Heart right ventricle (tissue), 16 donors: Measurements from ENCODE around the gene DHX35. TPM values are rescaled to one million over a fixed set of nuclear protein-coding genes. Genes with fewer than 3 reads are reported as not detected.

ENCODE experiments used
- ATAC-seq, 8 donors: fragments of 200-7000 bp; cut with Tn5 transposase; one replicate each; pipeline ENCODE4 v1.9.1; 2020; ENCODE audit warnings: mild to moderate bottlenecking in 8 of 8, moderate library complexity in 8 of 8, moderate number of reproducible peaks in 1 of 8
- DNase-seq, 2 donors: peaks; one replicate each; pipeline ENCODE4 v3.0.0-alpha.2; 2020
- H3K27ac ChIP-seq, 10 donors: fragments of 200-600 bp; sonication (generic) in 2 of 10; one replicate each; pipeline versions ENCODE4 v1.5.0 to v1.8.0; 2020 to 2022; ENCODE audit warnings: mild to moderate bottlenecking in 3 of 10
- H3K27me3 ChIP-seq, 7 donors: fragments of 200-600 bp; one replicate each; pipeline ENCODE4 v1.8.0; 2021 to 2022; ENCODE audit warnings: mild to moderate bottlenecking in 2 of 7
- H3K36me3 ChIP-seq, 9 donors: fragments of 200-600 bp; sonication (generic) in 1 of 9; one replicate each; pipeline versions ENCODE4 v1.5.0 to v1.8.0; 2020 to 2022; ENCODE audit warnings: mild to moderate bottlenecking in 2 of 9
- H3K4me1 ChIP-seq, 9 donors: fragments of 200-600 bp; sonication (generic) in 1 of 9; one replicate each; pipeline versions ENCODE4 v1.5.0 to v1.8.0; 2020 to 2022; ENCODE audit warnings: mild to moderate bottlenecking in 4 of 9
- H3K4me3 ChIP-seq, 10 donors: fragments of 200-600 bp; sonication (generic) in 2 of 10; one replicate each; pipeline versions ENCODE4 v1.5.0 to v1.8.0; 2020 to 2022; ENCODE audit warnings: mild to moderate bottlenecking in 7 of 10, moderate library complexity in 2 of 10
- H3K9me3 ChIP-seq, 11 donors: fragments of 200-600 bp in 10 of 11; sonication (generic) in 2 of 11; one replicate each; pipeline versions ENCODE4 v1.5.0 to v1.8.0; 2013 to 2022; ENCODE audit warnings: mild to moderate bottlenecking in 2 of 11, control low read depth in 1 of 11, moderate library complexity in 1 of 11
- WGBS, 2 donors: extraction: QIAGEN DNeasy Blood & Tissue Kit; methylation state at CpG; one replicate each; pipeline ENCODE4 v1.1.7; 2013; ENCODE audit warnings: inconsistent platforms in 1 of 2; 5-methylcytosine and 5-hydroxymethylcytosine counted together
- intact Hi-C, 10 donors: fragments of 100-400 bp; cut with DNase I; formaldehyde crosslinking; loops; one replicate each; pipeline versions ENCODE4 v1.11.1 to v1.14.2; 2022
- polyA plus RNA-seq, 2 donors: library from polyadenylated mRNA; stranded (reverse); fragments of 200-250 nt; gene quantifications; one replicate each; pipeline ENCODE4 v1.2.3, GENCODE V29; 2013
- total RNA-seq, 10 donors: library from RNA; stranded (reverse); fragmentation: NEBNext Ultra II Directional in 3 of 10; extraction: Animal tissue kit (Norgen Biotek cat#: 25700) in 3 of 10; gene quantifications; one replicate each; pipeline versions ENCODE4 v1.2.1 to v1.2.4, GENCODE V29; 2021 to 2023
- TF ChIP-seq, protein P1 (sequence below), 9 donors: fragments of 200-600 bp; sonication (generic) in 2 of 9; IDR thresholded peaks; one replicate each; pipeline versions ENCODE4 v1.5.0 to v1.8.0; 2021 to 2022; ENCODE audit warnings: antibody characterized with exemption in 9 of 9, mild to moderate bottlenecking in 5 of 9, moderate library complexity in 1 of 9
- donor health status: Arrhythmogenic right ventricular cardiomyopathy.
- donor health status: ischemic (EF 13 %, LVEDD 7.1; RV severe dilation, severe dysfunction).
- donor health status: healthy with polysubstance abuse.
- donor health status: DM: no; HTN: yes; CAD: no.
- donor health status: DM: no; HTN: no; CAD: no.
- donor health status: ischemic (EF 25% LVEDD 6.9; RV normal size, moderate dysfunction).
- donor health status: ischemic (EF 25% LVEDD 5.7; RV mildly dilated, moderate dysfunction).
- donor health status: healthy.
- donor health status: DM: yes; HTN: yes; CAD: no.
- donor health status: Ischemic cardiomyopathy.
- donor health status: ischemic (EF 35%, LVEDD 5.7; RV mildly dilated, moderate dysfunction).
- donor health status: nonischemic (EF 11% LVEDD 7.7; RV severe dilation, severe dysfunction).
- donor health status: DM: yes; HTN: yes; CAD: no.
- donor health status: PGD.
- donor health status: ischemic (EF 29% LVEDD 5.4; RV normal size, mild dysfunction).
- donor health status: nonischemic (EF 23%, LVEDD 6.1; RV moderate dilation, normal function).

Gene DHX35
- total and polyA plus RNA-seq, 12 donors = 5.1 to 14.3 (median 10.2) TPM

DNA sequence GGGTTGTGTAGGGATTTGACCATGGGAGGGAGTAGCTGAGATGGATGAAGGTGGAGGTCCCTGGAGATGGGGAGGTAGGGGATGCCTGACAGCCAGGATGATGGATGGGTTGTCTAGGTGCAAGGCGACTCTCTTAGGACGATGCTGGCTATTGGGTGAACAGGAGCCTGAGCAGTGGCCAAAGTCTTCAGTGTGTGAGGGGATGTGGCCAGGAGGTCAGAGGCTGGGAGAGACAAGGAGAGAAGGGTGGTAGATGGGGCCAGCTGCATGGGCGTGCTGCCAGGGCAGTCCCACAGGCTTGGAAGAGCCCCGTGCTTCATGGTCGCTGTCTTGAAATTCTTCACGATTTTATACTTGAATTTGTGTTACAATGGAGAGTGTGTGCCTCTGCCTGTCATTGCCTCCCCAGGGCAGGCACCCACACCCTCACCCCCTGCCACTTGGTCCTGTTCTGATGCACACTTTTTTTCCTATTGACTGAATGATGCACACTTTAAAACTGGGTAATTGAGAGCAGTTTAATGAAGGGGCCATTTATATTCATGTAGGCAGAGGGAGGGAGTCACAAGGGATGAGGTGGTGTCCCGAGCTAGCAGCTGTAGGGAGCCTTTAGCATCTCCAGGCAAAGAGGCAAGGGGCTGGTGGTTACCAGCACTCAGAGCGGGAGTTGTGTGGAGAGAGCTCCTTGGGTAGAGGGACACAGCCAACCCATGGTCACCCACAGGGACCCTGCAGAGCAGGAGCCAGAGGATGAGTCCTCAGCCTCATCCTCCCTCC is 120.7 kb downstream of the DHX35 start:
- Histone ChIP-seq H3K27me3 (peaks cover 0 to 23% (median 11%) of the 10 kb centered on the region in 7 donors), H3K4me1 (no peaks in the 10 kb centered on the region), H3K27ac (no peak overlapping the region), H3K36me3 (no peaks in the 10 kb centered on the region), H3K9me3 (peaks cover 0 to 9% (median 0%) of the 10 kb centered on the region in 11 donors), H3K4me3 (no peak overlapping the region)
- intact Hi-C loops = no loop called here
- ATAC-seq = peak in 1 of 8 donors; percentile 4
- TF ChIP-seq, protein P1, sequence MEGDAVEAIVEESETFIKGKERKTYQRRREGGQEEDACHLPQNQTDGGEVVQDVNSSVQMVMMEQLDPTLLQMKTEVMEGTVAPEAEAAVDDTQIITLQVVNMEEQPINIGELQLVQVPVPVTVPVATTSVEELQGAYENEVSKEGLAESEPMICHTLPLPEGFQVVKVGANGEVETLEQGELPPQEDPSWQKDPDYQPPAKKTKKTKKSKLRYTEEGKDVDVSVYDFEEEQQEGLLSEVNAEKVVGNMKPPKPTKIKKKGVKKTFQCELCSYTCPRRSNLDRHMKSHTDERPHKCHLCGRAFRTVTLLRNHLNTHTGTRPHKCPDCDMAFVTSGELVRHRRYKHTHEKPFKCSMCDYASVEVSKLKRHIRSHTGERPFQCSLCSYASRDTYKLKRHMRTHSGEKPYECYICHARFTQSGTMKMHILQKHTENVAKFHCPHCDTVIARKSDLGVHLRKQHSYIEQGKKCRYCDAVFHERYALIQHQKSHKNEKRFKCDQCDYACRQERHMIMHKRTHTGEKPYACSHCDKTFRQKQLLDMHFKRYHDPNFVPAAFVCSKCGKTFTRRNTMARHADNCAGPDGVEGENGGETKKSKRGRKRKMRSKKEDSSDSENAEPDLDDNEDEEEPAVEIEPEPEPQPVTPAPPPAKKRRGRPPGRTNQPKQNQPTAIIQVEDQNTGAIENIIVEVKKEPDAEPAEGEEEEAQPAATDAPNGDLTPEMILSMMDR (IDR thresholded peaks at IDR 0.05) = no peak
- DNase-seq = no peak
- 57 to 67% methylated on average over 8 of the region's 8 CpGs for WGBS, 2 donors

DNA sequence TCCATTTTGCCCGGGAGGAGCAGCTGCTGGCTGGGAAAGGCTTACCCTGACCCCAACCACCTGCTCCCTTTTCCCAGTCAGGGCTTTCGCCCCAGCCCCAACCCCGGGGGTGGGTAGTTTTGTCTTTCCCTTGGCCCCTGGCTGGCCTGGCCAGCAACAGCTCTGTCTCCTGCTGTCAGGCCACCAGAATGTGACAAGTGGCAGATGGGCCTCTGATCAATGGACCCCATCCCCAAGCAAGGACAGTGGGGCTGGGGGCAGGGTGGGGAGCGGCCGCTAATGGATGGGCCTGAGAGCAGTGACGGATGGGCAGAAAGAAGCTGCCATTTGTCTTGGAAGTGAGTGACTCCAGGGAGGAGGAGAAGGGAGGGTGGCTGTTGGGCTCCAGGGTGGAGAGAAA is 121.6 kb downstream of the DHX35 start:
- ATAC-seq (no peak), DNase-seq (no peak)
- TF ChIP-seq, protein P1 (IDR thresholded peaks at IDR 0.05) = no peak
- H3K27ac ChIP-seq = no peak overlapping the region
- H3K27me3 ChIP-seq = peaks cover 0 to 23% (median 10%) of the 10 kb centered on the region in 7 donors
- no peak overlapping the region for H3K4me3 ChIP-seq
- H3K9me3 ChIP-seq = peaks cover 0 to 9% (median 0%) of the 10 kb centered on the region in 11 donors
- H3K4me1 ChIP-seq = no peaks in the 10 kb centered on the region
- WGBS, 2 donors = 56 to 62% methylated on average over 6 of the region's 6 CpGs
- intact Hi-C loops = no loop called here
- H3K36me3 ChIP-seq = no peaks in the 10 kb centered on the region

DNA sequence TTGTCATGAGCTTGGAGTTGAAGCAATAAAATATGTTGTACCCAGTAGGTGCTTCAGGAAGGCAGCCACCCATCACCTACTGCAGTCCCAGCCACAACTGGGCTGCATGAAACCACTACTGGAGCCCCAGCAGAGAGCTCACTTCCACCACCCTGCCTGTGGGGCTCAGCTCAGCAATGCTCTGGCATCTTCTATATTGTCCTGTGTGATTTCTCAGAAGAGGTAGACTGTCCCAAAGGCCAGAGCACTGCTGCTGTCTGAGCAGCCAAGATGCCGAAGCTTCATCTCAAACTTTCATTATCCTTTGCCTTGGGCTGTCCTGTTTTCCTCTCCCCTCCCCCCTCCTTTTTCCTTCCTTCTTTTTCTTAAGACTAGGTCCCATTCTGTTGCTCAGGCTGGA is 126.9 kb downstream of the DHX35 start:
- peaks cover 0 to 7% (median 0%) of the 10 kb centered on the region in 7 donors for H3K27me3 ChIP-seq
- H3K4me1 ChIP-seq = no peaks in the 10 kb centered on the region
- ATAC-seq (no peak), DNase-seq (no peak)
- 75 to 82% methylated on average over 1 of the region's 1 CpG for WGBS, 2 donors
- TF ChIP-seq, protein P1 (IDR thresholded peaks at IDR 0.05) = no peak
- H3K27ac ChIP-seq = no peak overlapping the region
- intact Hi-C loops = no loop called here
- H3K36me3 ChIP-seq = no peaks in the 10 kb centered on the region
- H3K9me3 ChIP-seq = peaks cover 0 to 9% (median 0%) of the 10 kb centered on the region in 11 donors
- no peak overlapping the region for H3K4me3 ChIP-seq

Other genes starting within 250 kb of the DHX35 start
- gene SLC32A1, start 237.9 kb upstream of the DHX35 start, total RNA-seq = not detected
- not detected for gene SLC32A1, start 237.9 kb upstream of the DHX35 start, polyA plus RNA-seq
- gene ACTR5, start 213.9 kb upstream of the DHX35 start, total RNA-seq = 1 to 10 TPM; 1.5 to 4.1 (median 2.8) TPM
- 1 to 10 TPM; 4.0 to 5.4 TPM for gene ACTR5, start 213.9 kb upstream of the DHX35 start, polyA plus RNA-seq
- gene PPP1R16B, start 156.6 kb upstream of the DHX35 start, total RNA-seq = 10 to 100 TPM in 2 of 10 donors, 1 to 10 TPM in 8; 2.7 to 13.8 (median 6.6) TPM
- gene PPP1R16B, start 156.6 kb upstream of the DHX35 start, polyA plus RNA-seq = 1 to 10 TPM; 2.5 to 5.4 TPM
- 1 to 10 TPM in 1 of 10 donors, under 1 TPM in 9; 0.12 to 2.8 (median 0.46) TPM for gene FAM83D, start 35.9 kb upstream of the DHX35 start, total RNA-seq
- under 1 TPM; 0.15 to 0.67 TPM for gene FAM83D, start 35.9 kb upstream of the DHX35 start, polyA plus RNA-seq